ENCODE results near the gene SLC16A11.

- no peak for TF ChIP-seq CTCF (IDR thresholded peaks at IDR 0.05)
- TF ChIP-seq ZFX (IDR thresholded peaks at IDR 0.05; ENCODE audit: borderline replicate concordance), result no peak
Observed at GRCh38 chr17:7022781-7023571, 20.9 kb downstream of the SLC16A11 start, which contains the start of gene BCL6B.

Data from 22Rv1 (cell line).